Testis (tissue), 3 donors: Measurements from ENCODE around the gene CHIA. TPM values are rescaled to one million over a fixed set of nuclear protein-coding genes. Genes with fewer than 3 reads are reported as not detected.

Experiments used
- DNase-seq: peaks from one replicate; pipeline ENCODE4 v3.0.0-alpha.2; 2019
- H3K27ac ChIP-seq, 2 donors: fragments of 200-600 bp; sonication (generic); one replicate each; pipeline ENCODE4 v1.5.1; 2019
- H3K27me3 ChIP-seq: fragments of 200-600 bp; sonication (generic); one replicate; pipeline ENCODE4 v1.5.1; 2019
- H3K36me3 ChIP-seq: fragments of 200-600 bp; sonication (generic); one replicate; pipeline ENCODE4 v1.5.1; 2017; ENCODE audit warnings: low read depth; ENCODE audit errors: missing control alignments
- H3K4me1 ChIP-seq: fragments of 200-600 bp; sonication (generic); one replicate; pipeline ENCODE4 v1.5.1; 2019
- H3K4me3 ChIP-seq, 2 donors: fragments of 200-600 bp; sonication (generic); one replicate each; pipeline ENCODE4 v1.5.1; 2017 to 2019
- H3K9me3 ChIP-seq: fragments of 200-600 bp; sonication (generic); one replicate; pipeline ENCODE4 v1.5.1; 2017
- POLR2A ChIP-seq: fragments of 450-650 bp; IDR thresholded peaks from one replicate; pipeline ENCODE4 v1.6.1; 2017; ENCODE audit warnings: antibody characterized with exemption, mild to moderate bottlenecking, moderate library complexity
- WGBS, 2 donors: methylation state at CpG; one replicate each; pipeline ENCODE4 v1.1.5; 2018; 5-methylcytosine and 5-hydroxymethylcytosine counted together
- intact Hi-C: fragments of 100-400 bp; cut with DNase I; formaldehyde crosslinking; loops from one replicate; pipeline ENCODE4 v1.15.1; 2023; ENCODE audit warnings: low total_unique reads
- polyA plus RNA-seq: library from polyadenylated mRNA; stranded (reverse); fragments of 350-450 nt; fragmentation: Illumina TruSeq; extraction: RNeasy Lipid Tissue Mini Kit (QIAGEN cat#74804); gene quantifications from one replicate; pipeline ENCODE4 v1.2.3, GENCODE V29; 2014; ENCODE audit warnings: low read depth, low replicate concordance; ENCODE audit not compliant: insufficient read depth
- total RNA-seq, 2 donors: library from RNA; depleted of rRNA; stranded (reverse); fragments of >200 nt; gene quantifications; one replicate each; pipeline ENCODE4 v1.2.3, GENCODE V29; 2016
- TF ChIP-seq, protein P1 (sequence below), 3 experiments: fragments of 450-650 bp in 2 of 3; fragments of 200-600 bp in 1 of 3; sonication (generic) in 1 of 3; IDR thresholded peaks; one replicate each; pipeline ENCODE4 v1.5.1; 2016 to 2019; ENCODE audit warnings: antibody characterized with exemption in 3 of 3, mild to moderate bottlenecking in 2 of 3, moderate library complexity in 1 of 3

CHIA gene
- total and polyA plus RNA-seq, 3 donors from 2014 or later: 0.31 to 0.70 TPM; not detected in 1

DNA sequence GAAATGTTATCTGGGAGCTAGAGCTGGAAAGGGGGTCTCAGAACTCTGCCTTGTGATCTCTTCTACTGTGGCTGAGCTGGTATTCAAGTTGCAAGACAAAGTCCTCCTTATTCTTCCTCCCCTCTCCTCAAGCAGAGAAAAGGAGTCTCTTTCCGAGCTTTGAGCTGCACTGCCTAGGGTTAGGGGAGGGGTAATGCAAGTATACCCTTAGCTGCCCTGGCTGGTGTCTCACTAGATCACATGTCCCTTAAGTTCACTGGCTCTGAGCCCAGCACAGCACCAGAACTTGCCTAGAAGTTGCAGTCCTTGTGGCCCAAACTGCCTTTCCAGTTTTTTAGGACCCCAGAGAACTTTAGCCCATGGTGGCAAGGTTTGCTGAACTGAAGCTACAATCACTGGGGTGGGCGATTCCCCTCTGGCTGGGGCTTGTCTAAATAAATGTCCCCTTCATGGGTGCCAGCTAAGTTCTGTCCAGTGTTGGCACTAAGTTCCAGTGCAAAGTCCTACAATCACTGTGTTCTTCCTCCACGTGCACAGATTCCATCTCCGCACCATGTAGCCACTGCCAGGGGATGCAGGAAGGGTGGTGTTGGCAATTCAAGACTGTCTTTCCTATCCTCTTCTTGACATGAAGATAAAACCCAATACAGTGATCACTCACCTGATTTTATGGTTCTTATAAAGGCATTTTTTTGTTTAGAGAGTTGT is 22.7 kb upstream of the CHIA start:
- no peaks in the 10 kb centered on the region for H3K36me3 ChIP-seq
- H3K27ac ChIP-seq: no peak overlapping the region
- H3K4me1 ChIP-seq: peaks cover 6% of the 10 kb centered on the region
- H3K27me3 ChIP-seq: no peaks in the 10 kb centered on the region
- H3K9me3 ChIP-seq: no peaks in the 10 kb centered on the region
- DNase-seq: no peak
- intact Hi-C loops: no loop called here
- H3K4me3 ChIP-seq: no peak overlapping the region
- 78 to 81% methylated on average over 3 to 4 of the region's 4 CpGs for WGBS, 2 donors
- TF ChIP-seq, protein P1, sequence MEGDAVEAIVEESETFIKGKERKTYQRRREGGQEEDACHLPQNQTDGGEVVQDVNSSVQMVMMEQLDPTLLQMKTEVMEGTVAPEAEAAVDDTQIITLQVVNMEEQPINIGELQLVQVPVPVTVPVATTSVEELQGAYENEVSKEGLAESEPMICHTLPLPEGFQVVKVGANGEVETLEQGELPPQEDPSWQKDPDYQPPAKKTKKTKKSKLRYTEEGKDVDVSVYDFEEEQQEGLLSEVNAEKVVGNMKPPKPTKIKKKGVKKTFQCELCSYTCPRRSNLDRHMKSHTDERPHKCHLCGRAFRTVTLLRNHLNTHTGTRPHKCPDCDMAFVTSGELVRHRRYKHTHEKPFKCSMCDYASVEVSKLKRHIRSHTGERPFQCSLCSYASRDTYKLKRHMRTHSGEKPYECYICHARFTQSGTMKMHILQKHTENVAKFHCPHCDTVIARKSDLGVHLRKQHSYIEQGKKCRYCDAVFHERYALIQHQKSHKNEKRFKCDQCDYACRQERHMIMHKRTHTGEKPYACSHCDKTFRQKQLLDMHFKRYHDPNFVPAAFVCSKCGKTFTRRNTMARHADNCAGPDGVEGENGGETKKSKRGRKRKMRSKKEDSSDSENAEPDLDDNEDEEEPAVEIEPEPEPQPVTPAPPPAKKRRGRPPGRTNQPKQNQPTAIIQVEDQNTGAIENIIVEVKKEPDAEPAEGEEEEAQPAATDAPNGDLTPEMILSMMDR (IDR thresholded peaks at IDR 0.05): no peak
- TF ChIP-seq POLR2A: no peak

GRCh38 chr1:111269825-111270406 is 20.7 kb upstream of the CHIA start:
- TF ChIP-seq POLR2A: no peak
- TF ChIP-seq, protein P1 (IDR thresholded peaks at IDR 0.05): no peak
- WGBS, 2 donors: 57 to 76% methylated on average over 4 of the region's 4 CpGs
- no peaks in the 10 kb centered on the region for H3K9me3 ChIP-seq
- H3K27ac ChIP-seq: no peak overlapping the region
- intact Hi-C loops: no loop called here
- no peaks in the 10 kb centered on the region for H3K36me3 ChIP-seq
- DNase-seq: no peak
- peaks cover 6% of the 10 kb centered on the region for H3K4me1 ChIP-seq
- no peaks in the 10 kb centered on the region for H3K27me3 ChIP-seq
- no peak overlapping the region for H3K4me3 ChIP-seq

GRCh38 chr1:111270771-111271463 is 19.7 kb upstream of the CHIA start:
- no peak for TF ChIP-seq POLR2A
- TF ChIP-seq, protein P1 (IDR thresholded peaks at IDR 0.05): no peak

GRCh38 chr1:111271464-111271801 is 19.2 kb upstream of the CHIA start:
- 2 to 23% methylated on average over 16 of the region's 16 CpGs for WGBS, 2 donors
- intact Hi-C loops: no loop called here
- Histone ChIP-seq H3K9me3 (no peaks in the 10 kb centered on the region), H3K4me1 (peaks cover 6% of the 10 kb centered on the region), H3K4me3 (peak overlapping the region; percentile 11 to 18), H3K36me3 (no peaks in the 10 kb centered on the region), H3K27me3 (no peaks in the 10 kb centered on the region), H3K27ac (no peak overlapping the region)
- DNase-seq: no peak
- no peak for TF ChIP-seq POLR2A

More at GRCh38 chr1:111270771-111271463, 19.7 kb upstream of the CHIA start:
- Histone ChIP-seq H3K9me3 (no peaks in the 10 kb centered on the region), H3K4me1 (peaks cover 6% of the 10 kb centered on the region), H3K27ac (no peak overlapping the region), H3K4me3 (peak overlapping the region; percentile 11 to 18), H3K36me3 (no peaks in the 10 kb centered on the region), H3K27me3 (no peaks in the 10 kb centered on the region)
- intact Hi-C loops: no loop called here
- WGBS, 2 donors: 2 to 7% methylated on average over 22 to 24 of the region's 40 CpGs
- DNase-seq: peak; percentile 35

- 59 to 75% methylated on average over 3 of the region's 3 CpGs for WGBS, 2 donors
- intact Hi-C loops: no loop called here
These were observed 18.6 kb upstream of the CHIA start for GRCh38 chr1:111272081-111272480.

More at GRCh38 chr1:111272081-111272480, 18.6 kb upstream of the CHIA start:
- TF ChIP-seq POLR2A: no peak
- TF ChIP-seq, protein P1 (IDR thresholded peaks at IDR 0.05): no peak
- no peak overlapping the region for H3K27ac ChIP-seq
- no peaks in the 10 kb centered on the region for H3K36me3 ChIP-seq
- H3K4me1 ChIP-seq: peaks cover 6% of the 10 kb centered on the region
- H3K9me3 ChIP-seq: no peaks in the 10 kb centered on the region
- no peak for DNase-seq
- no peaks in the 10 kb centered on the region for H3K27me3 ChIP-seq
- no peak overlapping the region for H3K4me3 ChIP-seq
